ENCODE data around the gene PKP4. TPM values are rescaled to one million over a fixed set of nuclear protein-coding genes. Genes with fewer than 3 reads are reported as not detected.

Gene PKP4
- total RNA-seq, 1 donor: 33.3 TPM

- TF ChIP-seq CTCF (IDR thresholded peaks at IDR 0.05; ENCODE audit: insufficient read depth, low read length): no peak
- DNase-seq (ENCODE audit: low read depth): peak; percentile 65
- H3K4me3 ChIP-seq (ENCODE audit: low read depth, low read length): no peak overlapping the region
Measured at GRCh38 chr2:158529379-158530259, 72.9 kb downstream of the PKP4 start.

- DNase-seq (ENCODE audit: low read depth): no peak
- TF ChIP-seq CTCF (IDR thresholded peaks at IDR 0.05; ENCODE audit: insufficient read depth, low read length): no peak
- H3K4me3 ChIP-seq (ENCODE audit: low read depth, low read length): no peak overlapping the region
Measured at GRCh38 chr2:158530829-158531228, 74.1 kb downstream of the PKP4 start.

- H3K4me3 ChIP-seq (ENCODE audit: low read depth, low read length): no peak overlapping the region
- no peak for TF ChIP-seq CTCF (IDR thresholded peaks at IDR 0.05; ENCODE audit: insufficient read depth, low read length)
- no peak for DNase-seq (ENCODE audit: low read depth)
Measured at GRCh38 chr2:158533009-158533408, 76.3 kb downstream of the PKP4 start.

GRCh38 chr2:158539176-158540005 lies 82.6 kb downstream of the PKP4 start:
- no peak overlapping the region for H3K4me3 ChIP-seq (ENCODE audit: low read depth, low read length)
- peak; percentile 86 for DNase-seq (ENCODE audit: low read depth)
- TF ChIP-seq CTCF (IDR thresholded peaks at IDR 0.05; ENCODE audit: insufficient read depth, low read length): no peak

- no peak for DNase-seq (ENCODE audit: low read depth)
- H3K4me3 ChIP-seq (ENCODE audit: low read depth, low read length): no peak overlapping the region
- TF ChIP-seq CTCF (IDR thresholded peaks at IDR 0.05; ENCODE audit: insufficient read depth, low read length): no peak
Measured at GRCh38 chr2:158542577-158542976, 85.8 kb downstream of the PKP4 start.

- no peak for DNase-seq (ENCODE audit: low read depth)
- H3K4me3 ChIP-seq (ENCODE audit: low read depth, low read length): no peak overlapping the region
- TF ChIP-seq CTCF (IDR thresholded peaks at IDR 0.05; ENCODE audit: insufficient read depth, low read length): no peak
Measured at GRCh38 chr2:158543957-158544356, 87.2 kb downstream of the PKP4 start.

All from fibroblast of the aortic adventitia (primary cell).